ENCODE data around the gene BLVRA.

The BLVRA gene

GRCh38 chr7:43856316-43856715 is 97.8 kb downstream of the BLVRA start:
- no peak for TF ChIP-seq CTCF (IDR thresholded peaks at IDR 0.05; ENCODE audit: borderline replicate concordance, insufficient read depth, low read depth, low read length)
- no peak overlapping the region for H3K4me3 ChIP-seq (ENCODE audit: low read depth, low read length)

Measured in GM12875 (cell line).